GM12878 (cell line): ENCODE data around the gene EDC4. TPM values are rescaled to one million over a fixed set of nuclear protein-coding genes. Genes with fewer than 3 reads are reported as not detected.

Experiments
- BCL3 ChIP-seq: IDR thresholded peaks from 2 replicates; pipeline ENCODE4 v1.6.1; 2011; ENCODE audit warnings: borderline replicate concordance, low read depth, mild to moderate bottlenecking, moderate library complexity, low read length; ENCODE audit not compliant: insufficient read depth, poor library complexity, severe bottlenecking
- CBX5 ChIP-seq: sonication (generic); IDR thresholded peaks from 2 replicates; pipeline ENCODE4 v1.6.1; 2016; ENCODE audit warnings: low read depth, moderate library complexity, mild to moderate bottlenecking, inconsistent platforms
- CREM ChIP-seq: IDR thresholded peaks from 2 replicates; pipeline ENCODE4 v1.6.1; 2014; ENCODE audit warnings: antibody characterized with exemption, low read depth
- EGR1 ChIP-seq, 2 experiments: IDR thresholded peaks; 1 replicate in 1 of 2; 2 replicates in 1 of 2; pipeline ENCODE4 v1.6.1; 2011 to 2012; ENCODE audit warnings: low read depth in 2 of 2, low read length in 2 of 2, borderline replicate concordance in 1 of 2, mild to moderate bottlenecking in 1 of 2, moderate library complexity in 1 of 2
- EP300 ChIP-seq, 2 experiments: fragments of 150-350 bp in 1 of 2; IDR thresholded peaks; 2 replicates each; pipeline ENCODE4 v1.6.1; 2011 to 2012; ENCODE audit warnings: low read depth in 2 of 2, low read length in 2 of 2, borderline replicate concordance in 1 of 2, improper control_type of control experiment in 1 of 2, inconsistent platforms in 1 of 2; ENCODE audit not compliant: control insufficient read depth in 1 of 2
- FOS ChIP-seq: IDR thresholded peaks from 3 replicates; pipeline ENCODE4 v1.6.1; 2011; ENCODE audit warnings: borderline replicate concordance; ENCODE audit not compliant: insufficient read length; ENCODE audit errors: extremely low read depth
- GATAD2B ChIP-seq: fragments of 450-650 bp; conservative IDR thresholded peaks from 2 replicates; pipeline ENCODE4 v1.6.1; 2017; ENCODE audit warnings: low read depth, mild to moderate bottlenecking, moderate library complexity
- MLLT1 ChIP-seq: fragments of 450-650 bp; IDR thresholded peaks from 2 replicates; pipeline ENCODE4 v1.6.1; 2016; ENCODE audit warnings: mild to moderate bottlenecking
- MTA3 ChIP-seq: IDR thresholded peaks from 2 replicates; pipeline ENCODE4 v1.6.1; 2012; ENCODE audit warnings: low read length, inconsistent platforms, borderline replicate concordance
- MXI1 ChIP-seq: fragments of 150-350 bp; IDR thresholded peaks from 2 replicates; pipeline ENCODE4 v1.6.1; 2011; ENCODE audit warnings: low read depth, mild to moderate bottlenecking, inconsistent platforms, low read length, improper control_type of control experiment
- RAD21 ChIP-seq: IDR thresholded peaks from 2 replicates; pipeline ENCODE4 v1.6.1; 2011; ENCODE audit warnings: mild to moderate bottlenecking, low read depth, low read length, moderate library complexity; ENCODE audit not compliant: insufficient read depth
- RB1 ChIP-seq: fragments of 450-650 bp; formaldehyde crosslinking; IDR thresholded peaks from 2 replicates; pipeline ENCODE4 v1.6.1; 2017; ENCODE audit warnings: mild to moderate bottlenecking, borderline replicate concordance
- RBBP5 ChIP-seq: fragments of 200-600 bp; sonication (generic); conservative IDR thresholded peaks from 2 replicates; pipeline ENCODE4 v1.6.1; 2016
- SREBF2 ChIP-seq: IDR thresholded peaks from 2 replicates; pipeline ENCODE4 v1.6.1; 2012; ENCODE audit warnings: mild to moderate bottlenecking, low read length
- SRF ChIP-seq, 2 experiments: IDR thresholded peaks; 2 replicates each; pipeline ENCODE4 v1.6.1; 2011; ENCODE audit warnings: low read depth in 2 of 2, low read length in 2 of 2, mild to moderate bottlenecking in 1 of 2, moderate library complexity in 1 of 2
- SUZ12 ChIP-seq: fragments of 200-600 bp; sonication (generic); IDR thresholded peaks from one replicate; pipeline ENCODE4 v1.6.1; 2018; ENCODE audit warnings: antibody characterized with exemption, mild to moderate bottlenecking; ENCODE audit not compliant: unreplicated experiment
- TCF12 ChIP-seq: IDR thresholded peaks from 2 replicates; pipeline ENCODE4 v1.6.1; 2011; ENCODE audit warnings: low read depth, mild to moderate bottlenecking, low read length
- ZBTB33 ChIP-seq: fragments of 450-650 bp; IDR thresholded peaks from 2 replicates; pipeline ENCODE4 v1.6.1; 2017; ENCODE audit warnings: mild to moderate bottlenecking
- ZNF207 ChIP-seq: fragments of 450-650 bp; IDR thresholded peaks from 2 replicates; pipeline ENCODE4 v1.6.1; 2014; ENCODE audit warnings: antibody characterized with exemption, mild to moderate bottlenecking, borderline replicate concordance
- ZNF687 ChIP-seq: fragments of 450-650 bp; IDR thresholded peaks from 2 replicates; pipeline ENCODE4 v1.6.1; 2017; ENCODE audit warnings: mild to moderate bottlenecking, moderate library complexity
- polyA plus RNA-seq, 11 experiments: library from polyadenylated mRNA; depleted of rRNA in 4 of 11; unstranded in 6 of 11; stranded (reverse) in 5 of 11; fragments of >200 nt; fragmentation: Nextera tagmentation in 4 of 11; fragmentation: Illumina TruSeq in 1 of 11; extraction: Ambion mirVana in 4 of 11; extraction: Trizol in 1 of 11; gene quantifications; 1 replicate in 1 of 11; 2 replicates in 10 of 11; pipeline versions ENCODE4 v1.2.1 to v1.2.3, GENCODE V29; 2011 to 2016; ENCODE audit warnings: inconsistent platforms in 2 of 11, missing spikeins in 2 of 11, low read depth in 1 of 11
- total RNA-seq, 4 experiments: library from RNA; depleted of rRNA in 3 of 4; stranded (reverse); fragments of >200 nt in 3 of 4; fragmentation: Illumina TruSeq in 1 of 4; extraction: Trizol in 1 of 4; gene quantifications; 2 replicates each; pipeline versions ENCODE4 v1.2.1 to v1.2.3, GENCODE V29; 2013 to 2021

EDC4 gene
- total and polyA plus RNA-seq, 10 of the 15 experiments (the other 5 are each of a cell fraction or from before 2014, with no cell fraction given): 1.2 to 86.0 (median 53.4) TPM

- TF ChIP-seq ZNF687: peak; percentile 71
- 0 out of 4 replicates have a peak, but pooled peaks of 1 of the 2 experiments have one; percentile 7 for TF ChIP-seq EP300 (IDR thresholded peaks at IDR 0.05; ENCODE audit: borderline replicate concordance in 1 of 2, control insufficient read depth in 1 of 2, low read depth in 2 of 2, low read length in 2 of 2)
- no peak for TF ChIP-seq SUZ12
- peak; percentile 81 for TF ChIP-seq GATAD2B
- TF ChIP-seq MXI1: peak; percentile 93
- peak; percentile 74; the same call in 1 of the 2 replicates for TF ChIP-seq RB1
- peak; percentile 61; the same call in 1 of the 2 replicates for TF ChIP-seq CREM
- TF ChIP-seq ZBTB33: peak; percentile 13; the same call in 1 of the 2 replicates
- TF ChIP-seq RAD21: no peak
- peak; percentile 69; the same call in 1 of the 2 replicates for TF ChIP-seq TCF12
- no peak for TF ChIP-seq CBX5
- no peak for TF ChIP-seq SREBF2
- TF ChIP-seq SRF (IDR thresholded peaks at IDR 0.05; ENCODE audit: low read depth in 2 of 2, low read length in 2 of 2): no peak
- no peak for TF ChIP-seq FOS
- peak; percentile 52; the same call in 1 of the 2 replicates for TF ChIP-seq ZNF207
- no peak for TF ChIP-seq RBBP5
- peak; percentile 54; the same call in 1 of the 2 replicates for TF ChIP-seq MLLT1
- no peak for TF ChIP-seq MTA3
- TF ChIP-seq BCL3: no peak
- TF ChIP-seq EGR1 (IDR thresholded peaks at IDR 0.05; ENCODE audit: borderline replicate concordance in 1 of 2, low read depth in 2 of 2, low read length in 2 of 2): no peak
Measured at GRCh38 chr16:67833415-67834241, 39.2 kb upstream of the EDC4 start (continued).
